ENCODE measurements around the gene LDLRAD3.

- TF ChIP-seq CTCF (IDR thresholded peaks at IDR 0.05; ENCODE audit: low read depth, low read length) (no peak), EZH2phosphoT487 (IDR thresholded peaks at IDR 0.05; ENCODE audit: low read depth) (no peak)
Observed at GRCh38 chr11:36253238-36253637, 309.4 kb downstream of the LDLRAD3 start.
